ENCODE data around the gene SLC25A47. TPM values are rescaled to one million over a fixed set of nuclear protein-coding genes. Genes with fewer than 3 reads are reported as not detected.
"Not testable (repeated sequence)": the region's sequence is repeated elsewhere in the genome, so short reads cannot be mapped to it uniquely, and the experiment has no call there.

Gene SLC25A47
- polyA plus RNA-seq, 1 donor, result 0.10 TPM

DNA sequence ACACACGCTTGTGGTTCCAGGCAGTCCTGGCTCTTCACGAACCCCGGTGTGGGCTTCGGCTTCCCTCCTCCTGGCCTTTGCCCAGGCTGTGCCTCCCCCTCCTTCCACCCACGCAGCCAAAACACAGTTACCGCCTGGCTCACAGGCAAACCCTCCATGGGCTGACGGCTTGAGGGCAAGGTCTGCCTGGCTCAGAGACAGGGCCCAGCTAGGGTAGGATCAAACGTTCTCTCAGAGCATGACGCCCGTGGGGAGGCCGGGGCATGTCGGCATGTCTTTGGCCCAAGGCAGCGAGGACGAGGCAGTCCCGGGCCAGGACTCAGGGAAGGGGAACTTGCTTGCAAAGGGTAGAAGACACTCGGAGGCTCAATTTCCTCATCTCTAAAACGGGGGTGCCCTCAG, 2.1 kb downstream of the SLC25A47 start:
- no peak for DNase-seq (ENCODE audit: low read depth)

DNA sequence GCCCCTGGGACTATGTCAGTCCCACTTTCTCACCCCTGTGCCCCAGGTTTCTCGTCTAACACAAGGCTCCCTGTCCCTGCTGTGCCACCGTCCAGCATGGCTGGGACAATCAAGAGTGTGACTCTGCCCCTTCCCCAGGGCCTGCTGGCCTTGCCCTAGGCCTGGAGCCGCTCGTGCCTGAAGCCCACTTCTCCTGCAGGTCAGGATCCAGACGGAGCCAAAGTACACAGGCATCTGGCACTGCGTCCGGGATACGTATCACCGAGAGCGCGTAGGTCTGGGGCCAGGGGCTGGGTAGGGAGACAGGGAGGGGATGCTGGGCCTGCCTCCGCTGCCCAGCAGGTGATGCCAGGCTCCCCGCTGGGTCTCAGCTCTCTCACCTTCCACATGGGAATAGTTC, 2.8 kb downstream of the SLC25A47 start:
- no peak for DNase-seq (ENCODE audit: low read depth)

DNA sequence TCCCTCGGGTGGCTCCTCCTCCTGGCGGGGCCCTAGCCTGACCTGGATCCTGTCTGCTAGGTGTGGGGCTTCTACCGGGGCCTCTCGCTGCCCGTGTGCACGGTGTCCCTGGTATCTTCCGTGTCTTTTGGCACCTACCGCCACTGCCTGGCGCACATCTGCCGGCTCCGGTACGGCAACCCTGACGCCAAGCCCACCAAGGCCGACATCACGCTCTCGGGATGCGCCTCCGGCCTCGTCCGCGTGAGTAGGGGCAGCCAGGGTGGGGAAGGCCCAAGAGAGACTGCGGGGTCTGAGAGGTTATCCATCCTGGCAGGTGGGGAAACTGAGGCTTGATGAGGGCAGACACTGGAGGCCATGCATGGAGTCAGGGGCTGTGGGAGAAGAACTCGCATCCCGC, 4.0 kb downstream of the SLC25A47 start:
- DNase-seq (ENCODE audit: low read depth), result no peak

DNA sequence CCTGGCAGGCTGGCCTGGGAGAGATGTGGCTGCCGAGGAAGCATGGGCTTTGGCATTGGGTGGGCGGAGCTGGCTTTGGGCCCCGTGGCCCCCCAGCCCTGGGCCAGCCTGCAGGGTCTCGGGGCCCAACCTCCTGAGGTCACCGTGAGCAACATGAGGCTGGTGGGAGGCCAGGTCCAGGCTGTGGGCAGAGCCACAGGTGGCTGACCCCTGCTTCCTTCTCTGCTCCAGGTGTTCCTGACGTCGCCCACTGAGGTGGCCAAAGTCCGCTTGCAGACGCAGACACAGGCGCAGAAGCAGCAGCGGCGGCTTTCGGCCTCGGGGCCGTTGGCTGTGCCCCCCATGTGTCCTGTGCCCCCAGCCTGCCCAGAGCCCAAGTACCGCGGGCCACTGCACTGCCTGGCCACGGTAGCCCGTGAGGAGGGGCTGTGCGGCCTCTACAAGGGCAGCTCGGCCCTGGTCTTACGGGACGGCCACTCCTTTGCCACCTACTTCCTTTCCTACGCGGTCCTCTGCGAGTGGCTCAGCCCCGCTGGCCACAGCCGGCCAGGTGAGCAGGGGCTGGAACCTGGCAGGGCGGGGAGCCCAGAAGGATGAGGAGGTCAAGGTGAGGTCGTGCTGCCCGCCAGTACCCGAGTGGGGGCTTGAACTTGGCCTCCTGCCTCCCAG, 5.5 kb downstream of the SLC25A47 start:
- DNase-seq (ENCODE audit: low read depth), result no peak

DNA sequence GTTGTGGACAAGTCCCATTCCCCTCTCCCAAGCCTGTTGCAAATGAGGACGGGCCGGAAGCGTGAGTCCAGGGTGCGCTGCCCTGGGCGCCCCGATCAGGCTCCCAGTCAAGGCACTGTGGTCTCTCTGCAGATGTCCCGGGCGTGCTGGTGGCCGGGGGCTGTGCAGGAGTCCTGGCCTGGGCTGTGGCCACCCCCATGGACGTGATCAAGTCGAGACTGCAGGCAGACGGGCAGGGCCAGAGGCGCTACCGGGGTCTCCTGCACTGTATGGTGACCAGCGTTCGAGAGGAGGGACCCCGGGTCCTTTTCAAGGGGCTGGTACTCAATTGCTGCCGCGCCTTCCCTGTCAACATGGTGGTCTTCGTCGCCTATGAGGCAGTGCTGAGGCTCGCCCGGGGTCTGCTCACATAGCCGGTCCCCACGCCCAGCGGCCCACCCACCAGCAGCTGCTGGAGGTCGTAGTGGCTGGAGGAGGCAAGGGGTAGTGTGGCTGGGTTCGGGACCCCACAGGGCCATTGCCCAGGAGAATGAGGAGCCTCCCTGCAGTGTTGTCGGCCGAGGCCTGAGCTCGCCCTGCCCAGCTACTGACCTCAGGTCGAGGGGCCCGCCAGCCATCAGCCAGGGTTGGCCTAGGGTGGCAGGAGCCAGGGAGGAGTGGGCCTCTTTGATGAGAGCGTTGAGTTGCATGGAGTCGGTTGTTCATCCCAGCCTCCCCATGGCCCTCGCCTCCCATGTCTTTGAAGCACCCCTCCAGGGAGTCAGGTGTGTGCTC, 6.3 kb downstream of the SLC25A47 start:
- DNase-seq (ENCODE audit: low read depth), result no peak

DNA sequence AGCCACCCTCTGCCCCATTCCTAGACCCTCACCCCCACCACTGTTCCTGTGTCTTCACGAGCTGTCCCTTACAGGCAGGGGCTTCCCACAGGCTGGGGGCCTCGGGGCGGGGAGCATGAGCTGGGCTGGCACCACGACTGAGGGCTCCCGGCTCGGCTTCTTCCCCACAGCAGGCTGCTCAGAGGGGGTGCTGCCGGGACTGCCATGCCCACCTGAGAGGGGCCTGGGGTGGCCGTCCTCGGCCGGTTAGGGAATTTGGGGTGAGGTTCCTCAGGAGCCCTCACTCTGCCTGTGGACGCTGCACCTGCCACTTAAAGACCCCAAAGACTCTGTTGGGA, 6.8 kb downstream of the SLC25A47 start:
- no peak for DNase-seq (ENCODE audit: low read depth)

DNA sequence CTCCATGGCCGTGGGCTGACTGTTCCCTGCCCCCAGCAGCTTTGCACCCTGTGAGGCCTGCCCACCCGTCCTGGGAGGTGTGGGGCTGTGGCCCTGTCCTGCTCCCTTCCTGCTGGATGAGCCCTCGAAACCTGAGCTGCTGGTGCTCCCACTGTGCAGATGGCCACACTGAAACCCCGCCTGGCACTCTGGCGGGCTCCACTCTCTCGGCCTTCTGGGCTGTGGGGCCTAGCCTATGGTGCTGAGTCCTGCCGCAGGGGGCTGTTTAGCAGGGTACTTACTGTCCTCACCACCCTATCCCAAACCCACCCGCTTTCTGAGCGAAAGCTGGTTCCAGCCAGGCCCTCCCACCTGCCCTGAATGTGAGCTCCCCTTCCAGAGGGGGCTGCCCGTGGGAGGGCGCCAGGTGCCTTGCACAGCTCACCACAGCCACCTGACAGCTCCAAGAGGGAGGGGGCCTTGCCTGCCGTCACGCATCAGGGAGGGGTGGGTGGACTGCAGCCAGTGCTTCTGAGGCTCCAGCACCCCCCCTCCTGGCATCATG, 7.3 kb downstream of the SLC25A47 start:
- DNase-seq (ENCODE audit: low read depth), result no peak

DNA sequence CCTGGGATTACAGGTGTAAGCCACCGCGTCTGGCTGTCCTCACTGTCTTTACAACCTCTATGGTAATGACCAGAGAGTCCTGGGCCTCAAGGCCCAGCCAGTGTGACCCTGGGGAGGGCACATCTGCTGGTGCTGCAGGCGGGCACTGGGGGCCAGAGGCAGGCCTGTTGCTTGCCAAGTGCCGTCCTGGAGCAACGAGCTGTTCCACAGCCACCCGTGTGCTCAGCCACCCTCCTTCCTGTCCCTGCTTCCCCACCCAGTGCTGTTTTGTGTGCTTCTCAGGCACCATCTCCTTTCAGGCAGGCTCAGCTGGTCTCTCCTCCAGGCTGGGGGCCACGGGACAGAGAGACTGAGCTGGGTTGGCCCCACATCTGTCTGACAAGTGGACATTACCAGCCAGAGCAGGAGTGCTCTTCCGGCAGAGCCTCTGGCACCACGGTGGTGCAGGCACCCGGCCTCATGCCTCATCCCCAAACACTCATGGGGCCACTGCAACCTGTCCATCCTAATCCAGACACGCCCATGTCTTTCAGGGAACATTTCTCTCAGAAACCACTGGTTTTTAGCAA, 9.0 kb downstream of the SLC25A47 start:
- no peak for DNase-seq (ENCODE audit: low read depth)

DNA sequence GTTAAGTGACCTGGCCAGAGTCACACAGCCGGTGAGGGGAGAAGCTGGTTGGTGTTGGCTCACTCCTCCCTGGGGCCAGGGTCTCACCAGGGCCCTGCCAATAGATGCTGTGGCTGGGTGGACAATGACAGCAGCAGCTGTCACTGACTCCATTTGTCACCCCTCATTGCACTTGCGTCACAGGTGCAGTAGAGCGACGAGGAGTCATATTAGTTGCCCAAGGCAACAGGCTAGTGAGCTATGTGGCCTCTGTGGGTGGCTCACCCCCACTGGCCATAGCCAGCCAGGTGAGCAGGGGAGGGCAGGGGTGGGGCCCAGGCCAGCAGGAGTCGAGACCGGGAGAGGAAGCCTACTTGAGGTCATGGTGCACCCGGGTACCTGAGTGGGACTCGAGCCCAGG, 9.7 kb downstream of the SLC25A47 start:
- DNase-seq (ENCODE audit: low read depth), result no peak

DNA sequence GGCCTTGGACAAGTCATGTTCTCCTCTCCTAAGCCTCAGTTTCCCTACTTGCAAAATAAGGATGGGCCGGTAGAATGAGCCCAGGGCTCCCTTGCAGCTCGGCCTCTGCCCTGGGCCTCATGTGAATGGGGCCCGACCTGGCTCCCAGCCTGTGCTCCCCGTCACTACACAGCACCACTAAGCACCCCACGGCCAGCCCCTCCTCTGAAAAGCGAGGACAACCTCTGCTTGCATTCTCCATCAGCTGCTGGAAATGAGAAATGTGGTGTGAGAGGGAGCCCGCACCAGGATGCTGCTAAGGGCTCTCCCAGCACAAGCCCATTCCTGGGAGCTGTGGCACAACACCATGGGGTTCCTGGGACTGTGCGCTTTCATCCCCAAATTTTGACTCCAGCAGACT, 10.2 kb downstream of the SLC25A47 start:
- no peak for DNase-seq (ENCODE audit: low read depth)

DNA sequence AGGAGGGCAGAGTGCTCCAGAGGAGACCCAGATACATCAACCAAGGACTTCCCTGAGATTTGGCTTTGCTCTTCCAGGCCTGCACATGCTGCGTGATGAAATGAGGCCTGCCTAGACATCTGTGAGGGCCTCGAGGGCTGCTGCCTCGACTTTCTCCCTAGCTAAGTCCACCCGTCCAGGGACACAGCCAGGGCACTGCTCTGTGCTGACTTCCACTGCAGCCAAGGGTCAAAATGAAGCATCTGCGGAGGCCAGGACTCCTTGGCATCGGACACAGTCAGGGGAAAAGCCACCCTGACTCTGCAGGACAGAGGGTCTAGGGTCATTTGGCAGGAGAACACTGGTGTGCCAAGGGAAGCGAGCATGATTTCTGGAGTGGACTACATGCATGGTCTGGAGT, 10.7 kb downstream of the SLC25A47 start:
- no peak for DNase-seq (ENCODE audit: low read depth)

DNA sequence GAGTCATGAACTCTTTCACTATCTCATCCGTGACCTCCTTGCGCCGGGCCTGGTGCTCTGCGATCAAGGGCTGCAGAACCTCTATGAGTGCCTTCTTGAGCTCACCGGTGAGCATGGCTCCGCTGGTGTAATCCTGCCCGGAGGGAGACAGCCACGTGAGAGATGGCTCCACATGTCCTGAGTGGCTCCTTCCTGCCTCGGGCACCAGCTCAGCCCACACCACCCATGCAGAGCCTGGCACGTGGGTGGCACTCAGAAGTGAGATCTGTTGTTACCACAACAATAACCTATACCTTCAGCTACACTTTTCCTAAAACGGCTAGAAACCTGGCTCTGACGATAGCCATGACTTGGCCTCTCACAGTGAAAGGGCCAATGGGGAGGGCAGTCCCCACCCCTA, 11.8 kb downstream of the SLC25A47 start:
- DNase-seq (ENCODE audit: low read depth), result no peak

DNA sequence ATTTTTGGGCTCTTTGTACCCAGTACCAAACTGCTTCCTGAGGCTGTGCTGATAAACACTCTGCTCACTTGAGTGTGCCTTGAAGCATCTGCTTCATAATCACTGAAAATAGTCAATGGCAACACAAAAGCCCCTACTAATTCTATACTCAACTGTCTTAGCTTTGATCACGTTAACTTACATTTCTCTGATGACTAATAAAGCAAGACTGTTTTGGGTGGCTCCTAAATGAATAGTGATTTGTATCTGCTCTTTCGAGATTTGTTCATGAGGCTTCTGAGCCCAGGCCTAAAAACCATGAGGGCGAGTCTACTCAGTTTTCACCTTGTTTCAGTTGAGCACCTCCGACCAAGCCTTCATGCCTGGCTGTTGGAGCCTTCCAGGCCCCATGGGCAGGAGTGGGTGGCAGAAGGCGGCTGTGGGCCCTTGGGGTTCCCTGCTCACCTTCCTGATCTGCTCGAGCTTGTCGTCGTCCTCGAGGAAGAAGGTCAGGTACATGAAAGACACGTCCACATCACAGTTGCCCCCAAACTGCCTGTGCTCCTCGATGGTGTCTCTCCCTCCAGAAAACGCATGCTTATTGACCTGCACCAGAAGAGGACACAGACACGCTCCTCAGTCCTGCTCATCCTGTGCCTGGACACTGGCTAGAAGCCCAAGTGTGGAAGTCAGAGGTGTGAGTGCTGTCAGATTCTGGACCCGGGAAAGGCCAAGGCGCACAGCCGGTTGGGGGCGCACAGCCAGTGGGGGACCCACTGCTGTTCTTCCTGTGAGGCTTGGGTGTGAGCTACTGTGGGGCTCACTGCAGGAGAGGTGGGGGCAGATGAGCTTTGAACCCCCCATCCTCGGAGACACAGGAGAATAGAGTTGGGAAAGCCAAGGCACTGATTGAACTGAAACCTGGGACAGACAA, 13.7 kb downstream of the SLC25A47 start:
- DNase-seq (ENCODE audit: low read depth), result no peak

DNA sequence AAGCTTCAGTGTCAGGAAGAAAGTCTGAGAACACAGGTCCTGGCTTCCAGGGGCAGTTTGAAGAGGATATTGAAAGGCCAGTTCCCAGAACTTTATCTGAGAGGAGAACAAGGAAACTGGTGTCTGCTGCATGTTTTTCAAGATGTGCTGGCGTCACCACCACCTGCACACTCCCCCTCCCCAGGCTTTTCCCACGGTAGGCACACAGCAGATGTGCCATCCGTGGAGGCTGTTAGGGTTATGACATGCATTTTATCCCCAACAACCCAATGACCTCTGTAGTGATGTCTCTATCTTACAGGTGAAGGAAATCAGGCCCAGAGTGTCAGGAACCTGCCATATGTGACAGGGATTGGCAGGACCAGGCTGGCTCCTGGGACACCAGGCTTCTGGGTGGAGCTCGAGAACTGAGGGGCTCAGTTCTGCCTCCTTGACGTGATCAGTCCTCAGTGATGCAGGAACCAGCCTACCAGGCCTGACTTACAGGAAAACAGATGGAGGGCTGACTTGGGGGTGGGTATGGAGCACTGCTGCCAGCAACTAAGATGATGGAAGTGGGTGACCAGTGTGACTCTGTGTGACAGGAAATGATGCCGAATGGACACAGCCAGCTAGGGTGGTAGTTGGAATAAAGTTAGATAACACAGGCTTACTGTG, 16.8 kb downstream of the SLC25A47 start:
- no peak for DNase-seq (ENCODE audit: low read depth)

DNA sequence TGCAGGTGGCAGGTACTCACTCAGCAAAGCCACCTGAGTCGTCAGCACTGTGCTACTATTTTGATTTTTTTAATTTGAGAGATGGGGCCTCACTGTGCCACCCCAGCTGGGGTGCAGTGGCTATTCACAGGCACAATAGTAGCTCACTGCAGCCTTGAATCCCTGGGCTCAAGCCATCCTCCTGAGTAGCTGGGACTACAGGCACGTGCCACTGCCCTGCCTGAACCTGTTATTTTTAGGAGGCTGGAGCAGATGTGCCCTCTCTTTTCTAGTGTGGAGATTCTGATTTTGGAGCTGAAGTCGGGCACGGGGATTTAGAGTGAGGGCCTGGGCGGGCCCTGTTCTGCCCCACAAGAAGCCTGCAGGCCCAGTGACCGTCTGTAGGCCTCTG, 17.3 kb downstream of the SLC25A47 start:
- DNase-seq (ENCODE audit: low read depth), result no peak

DNA sequence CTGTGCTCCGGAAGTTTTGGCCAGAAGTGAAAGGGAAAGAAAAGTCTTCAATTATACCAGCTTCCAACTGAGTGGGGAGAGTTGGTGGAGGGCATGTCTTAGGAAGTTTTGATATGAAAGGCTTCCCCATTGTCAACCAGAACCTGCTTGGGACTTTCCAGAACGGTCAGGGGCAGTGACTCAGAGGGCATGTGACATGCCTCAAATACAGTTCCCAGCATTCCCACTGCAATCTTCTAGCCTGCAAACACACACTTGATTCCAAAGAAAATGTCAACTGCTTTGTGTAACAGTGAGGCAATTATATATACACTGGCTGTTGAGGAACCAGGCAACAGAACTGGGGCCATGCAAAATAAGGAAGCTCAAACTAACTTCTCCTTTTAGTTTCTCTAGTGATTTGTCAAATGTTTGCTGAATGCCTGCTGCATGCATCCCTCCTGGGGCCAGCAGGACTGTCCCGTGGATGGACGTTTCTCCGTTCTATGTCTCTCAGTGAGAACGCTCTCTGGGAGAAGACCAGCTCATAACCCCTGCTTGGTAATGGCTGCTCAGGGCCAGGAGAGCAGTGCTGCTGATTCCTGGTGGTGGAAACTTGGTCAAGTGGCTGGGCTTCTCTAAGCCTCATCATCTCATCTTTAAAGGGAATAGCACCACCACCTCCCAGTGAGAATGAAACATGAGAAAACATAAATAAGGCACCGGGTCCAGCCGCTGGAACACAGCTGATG, 18.3 kb downstream of the SLC25A47 start:
- no peak for DNase-seq (ENCODE audit: low read depth)

DNA sequence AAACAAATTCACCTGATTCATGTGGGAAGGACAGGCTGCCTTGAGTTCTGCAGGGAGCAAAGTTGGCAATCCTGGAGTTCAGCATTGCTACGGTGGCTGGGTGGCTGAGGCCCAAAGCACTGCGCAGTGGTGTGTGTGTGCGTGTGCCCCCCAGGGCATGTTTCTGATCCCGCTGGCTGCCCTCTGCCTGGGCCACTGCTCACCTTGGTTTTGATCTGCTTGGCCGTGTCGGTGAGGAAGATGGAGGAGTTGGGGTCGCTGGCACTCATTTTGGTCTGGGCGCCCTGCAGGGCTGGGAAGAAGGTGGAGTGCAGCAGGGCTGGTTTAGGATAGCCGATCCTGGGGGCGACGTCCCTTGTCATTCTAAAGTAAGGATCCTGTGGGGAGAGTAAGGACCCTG, 19.1 kb downstream of the SLC25A47 start:
- DNase-seq (ENCODE audit: low read depth), result no peak

DNA sequence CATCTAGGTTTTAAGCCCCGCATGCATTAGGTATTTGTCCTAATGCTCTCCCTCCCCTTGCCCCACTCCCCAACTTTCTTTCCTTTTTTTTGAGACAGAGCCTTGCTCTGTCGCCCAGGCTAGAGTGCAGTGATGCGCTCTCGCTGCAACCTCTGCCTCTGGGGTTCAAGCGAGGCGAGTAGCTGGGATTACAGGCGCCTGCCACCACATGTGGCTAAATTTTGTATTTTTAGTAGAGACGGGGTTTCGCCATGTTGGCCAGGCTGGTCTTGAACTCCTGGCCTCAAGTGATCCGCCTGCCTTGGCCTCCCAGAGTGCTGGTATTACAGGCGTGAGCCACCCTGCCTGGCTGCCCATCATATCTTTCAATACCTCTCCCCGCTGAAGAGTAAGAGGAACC, 19.7 kb downstream of the SLC25A47 start:
- DNase-seq (ENCODE audit: low read depth), result not testable (repeated sequence)

DNA sequence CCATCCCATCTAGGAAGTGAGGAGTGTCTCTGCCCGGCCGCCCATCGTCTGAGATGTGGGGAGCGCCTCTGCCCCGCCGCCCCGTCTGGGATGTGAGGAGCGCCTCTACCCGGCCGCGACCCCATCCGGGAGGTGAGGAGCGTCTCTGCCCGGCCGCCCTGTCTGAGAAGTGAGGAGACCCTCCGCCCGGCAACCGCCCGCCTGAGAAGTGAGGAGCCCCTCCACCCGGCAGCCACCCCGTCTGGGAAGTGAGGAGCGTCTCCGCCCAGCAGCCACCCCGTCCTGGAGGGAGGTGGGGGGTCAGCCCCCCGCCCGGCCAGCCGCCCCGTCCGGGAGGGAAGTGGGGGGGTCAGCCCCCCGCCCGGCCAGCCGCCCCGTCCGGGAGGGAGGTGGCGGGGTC, 21.5 kb downstream of the SLC25A47 start:
- DNase-seq (ENCODE audit: low read depth), result not testable (repeated sequence)

DNA sequence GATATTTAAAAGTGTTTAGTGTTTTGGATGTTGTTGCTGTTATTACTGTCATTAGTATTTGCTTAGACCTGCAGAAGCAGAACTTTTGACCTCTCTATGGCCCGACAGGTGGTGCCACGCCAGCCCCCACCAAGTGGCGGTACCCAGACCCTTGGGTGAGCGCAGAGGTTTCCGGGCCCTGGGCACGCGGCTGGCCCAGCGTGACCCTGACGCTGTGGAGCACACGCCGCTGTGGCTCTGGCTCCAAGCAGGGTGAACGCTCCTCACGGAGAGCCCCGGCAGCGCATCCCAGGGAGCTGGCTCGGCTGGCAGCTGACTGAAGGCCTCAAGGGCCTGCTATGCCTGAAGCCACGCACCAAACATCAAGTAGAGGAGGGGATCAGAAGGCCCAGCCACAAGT, 22.6 kb downstream of the SLC25A47 start:
- no peak for DNase-seq (ENCODE audit: low read depth)

Measured in forelimb muscle (tissue), 1 donor.